Measurements from ENCODE around the gene HSPD1. TPM values are rescaled to one million over a fixed set of nuclear protein-coding genes. Genes with fewer than 3 reads are reported as not detected.

The HSPD1 gene
- total and polyA plus RNA-seq, 2 of the 13 experiments (the other 11 are each of a cell fraction or from before 2014, with no cell fraction given) = 685 to 2,610 TPM

- TF ChIP-seq ZNF142 (CRISPR knock-in tag; IDR thresholded peaks at IDR 0.05) (no peak), SP4 (CRISPR knock-in tag; IDR thresholded peaks at IDR 0.05) (no peak), TMF1 (CRISPR knock-in tag; IDR thresholded peaks at IDR 0.05; ENCODE audit: low read depth) (no peak), ZFY (CRISPR knock-in tag; IDR thresholded peaks at IDR 0.05) (0 out of 2 replicates have a peak, but pooled peaks have one; percentile 23), ZMYM3 (CRISPR knock-in tag; IDR thresholded peaks at IDR 0.05) (0 out of 2 replicates have a peak, but pooled peaks have one; percentile 67), ZNF264 (CRISPR knock-in tag; IDR thresholded peaks at IDR 0.05) (no peak), FOSL2 (CRISPR knock-in tag; IDR thresholded peaks at IDR 0.05) (peak; percentile 33; the same call in 1 of the 2 replicates)
- TF ChIP-seq, protein P1, sequence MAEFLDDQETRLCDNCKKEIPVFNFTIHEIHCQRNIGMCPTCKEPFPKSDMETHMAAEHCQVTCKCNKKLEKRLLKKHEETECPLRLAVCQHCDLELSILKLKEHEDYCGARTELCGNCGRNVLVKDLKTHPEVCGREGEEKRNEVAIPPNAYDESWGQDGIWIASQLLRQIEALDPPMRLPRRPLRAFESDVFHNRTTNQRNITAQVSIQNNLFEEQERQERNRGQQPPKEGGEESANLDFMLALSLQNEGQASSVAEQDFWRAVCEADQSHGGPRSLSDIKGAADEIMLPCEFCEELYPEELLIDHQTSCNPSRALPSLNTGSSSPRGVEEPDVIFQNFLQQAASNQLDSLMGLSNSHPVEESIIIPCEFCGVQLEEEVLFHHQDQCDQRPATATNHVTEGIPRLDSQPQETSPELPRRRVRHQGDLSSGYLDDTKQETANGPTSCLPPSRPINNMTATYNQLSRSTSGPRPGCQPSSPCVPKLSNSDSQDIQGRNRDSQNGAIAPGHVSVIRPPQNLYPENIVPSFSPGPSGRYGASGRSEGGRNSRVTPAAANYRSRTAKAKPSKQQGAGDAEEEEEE (CRISPR knock-in tag; IDR thresholded peaks at IDR 0.05; ENCODE audit: borderline replicate concordance) = no peak
- TF ChIP-seq, protein P2, sequence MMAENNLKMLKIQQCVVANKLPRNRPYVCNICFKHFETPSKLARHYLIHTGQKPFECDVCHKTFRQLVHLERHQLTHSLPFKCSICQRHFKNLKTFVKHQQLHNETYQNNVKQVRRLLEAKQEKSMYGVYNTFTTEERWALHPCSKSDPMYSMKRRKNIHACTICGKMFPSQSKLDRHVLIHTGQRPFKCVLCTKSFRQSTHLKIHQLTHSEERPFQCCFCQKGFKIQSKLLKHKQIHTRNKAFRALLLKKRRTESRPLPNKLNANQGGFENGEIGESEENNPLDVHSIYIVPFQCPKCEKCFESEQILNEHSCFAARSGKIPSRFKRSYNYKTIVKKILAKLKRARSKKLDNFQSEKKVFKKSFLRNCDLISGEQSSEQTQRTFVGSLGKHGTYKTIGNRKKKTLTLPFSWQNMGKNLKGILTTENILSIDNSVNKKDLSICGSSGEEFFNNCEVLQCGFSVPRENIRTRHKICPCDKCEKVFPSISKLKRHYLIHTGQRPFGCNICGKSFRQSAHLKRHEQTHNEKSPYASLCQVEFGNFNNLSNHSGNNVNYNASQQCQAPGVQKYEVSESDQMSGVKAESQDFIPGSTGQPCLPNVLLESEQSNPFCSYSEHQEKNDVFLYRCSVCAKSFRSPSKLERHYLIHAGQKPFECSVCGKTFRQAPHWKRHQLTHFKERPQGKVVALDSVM (CRISPR knock-in tag; IDR thresholded peaks at IDR 0.05) = peak; percentile 97
Measured at GRCh38 chr2:197455428-197455827, 44.2 kb downstream of the HSPD1 start (continued).
